GM19467 (cell line): ENCODE data around the gene KMT2A.

ENCODE experiments used
- ATAC-seq: cut with Tn5 transposase; IDR thresholded peaks from one replicate; pipeline ENCODE4 v1.9.1; 2021; ENCODE audit warnings: mild to moderate bottlenecking, moderate library complexity; ENCODE audit not compliant: unreplicated experiment

Gene KMT2A

GRCh38 chr11:118574636-118575035, 138.3 kb downstream of the KMT2A start:
- ATAC-seq: no peak
